ENCODE data around the gene HAPLN3.
"Not testable (repeated sequence)": the region's sequence is repeated elsewhere in the genome, so short reads cannot be mapped to it uniquely, and the experiment has no call there.

GRCh38 chr15:88928192-88928591, 32.8 kb upstream of the HAPLN3 start:
- not testable (repeated sequence) for TF ChIP-seq CTCF, POLR2A (IDR thresholded peaks at IDR 0.05)
